H1 (cell line): ENCODE data around the gene EPG5. TPM values are rescaled to one million over a fixed set of nuclear protein-coding genes. Genes with fewer than 3 reads are reported as not detected.

Experiments
- CTCF ChIA-PET: fragments of 300-600 bp; sonication (Branson Sonifier 250); formaldehyde crosslinking; loops from one replicate; lab custom pipeline; 2021; ENCODE audit not compliant: partially characterized antibody; lab: Charles Lee
- POLR2A ChIA-PET: fragments of 300-600 bp; sonication (Branson Sonifier 250); formaldehyde crosslinking; loops from one replicate; lab custom pipeline; 2021; ENCODE audit warnings: inconsistent platforms; ENCODE audit not compliant: partially characterized antibody; lab: Charles Lee
- DNase-seq, 2 experiments: peaks; one replicate each; pipeline versions ENCODE4 v3.0.0 to v3.0.0-alpha.2; 2010 to 2022; ENCODE audit warnings: low spot score in 2 of 2, low read depth in 1 of 2, mixed read lengths in 1 of 2
- FAIRE-seq: peaks from 2 replicates; lab custom pipeline; 2011; peaks lifted over from hg19 to GRCh38; lab: Jason Lieb, UNC
- H2AFZ ChIP-seq: 2 replicates; pipeline ENCODE4 v1.8.1; 2012; ENCODE audit warnings: low read length, inconsistent platforms
- H2AK5ac ChIP-seq: 2 replicates; pipeline ENCODE4 v1.6.1; 2013; ENCODE audit warnings: low read depth, low read length
- H2BK120ac ChIP-seq: replicated peaks from 2 replicates; pipeline ENCODE3; 2013; ENCODE audit warnings: low read depth, low read length, inconsistent platforms
- H2BK12ac ChIP-seq: 2 replicates; pipeline ENCODE4 v1.6.1; 2013; ENCODE audit warnings: low read depth, low read length
- H2BK15ac ChIP-seq: 2 replicates; pipeline ENCODE4 v1.6.1; 2013; ENCODE audit warnings: low read length
- H2BK20ac ChIP-seq: 2 replicates; pipeline ENCODE4 v1.6.1; 2013; ENCODE audit warnings: low read length
- H2BK5ac ChIP-seq: 2 replicates; pipeline ENCODE4 v1.6.1; 2013; ENCODE audit warnings: low read depth, low read length
- H3K14ac ChIP-seq: 2 replicates; pipeline ENCODE4 v1.6.1; 2013; ENCODE audit warnings: inconsistent platforms; ENCODE audit not compliant: insufficient read length
- H3K18ac ChIP-seq: 2 replicates; pipeline ENCODE4 v1.6.1; 2013; ENCODE audit warnings: low read length; ENCODE audit errors: extremely low read depth
- H3K23ac ChIP-seq: 2 replicates; pipeline ENCODE4 v1.6.1; 2013; ENCODE audit warnings: inconsistent platforms; ENCODE audit not compliant: insufficient read length
- H3K23me2 ChIP-seq: 2 replicates; pipeline ENCODE4 v1.6.1; 2013; ENCODE audit warnings: low read depth, low read length
- H3K27ac ChIP-seq: 2 replicates; pipeline ENCODE4 v1.6.1; 2011; ENCODE audit warnings: low read depth, low read length, inconsistent platforms
- H3K27me3 ChIP-seq, 4 experiments: replicated peaks in 1 of 4; 1 replicate in 1 of 4; 2 replicates in 3 of 4; pipeline versions ENCODE4 v1.6.1 to v1.8.1; 2011 to 2013; ENCODE audit warnings: low read length in 3 of 4, mild to moderate bottlenecking in 3 of 4, inconsistent platforms in 2 of 4, mixed read lengths in 2 of 4, moderate library complexity in 1 of 4; ENCODE audit not compliant: control insufficient read depth in 3 of 4, insufficient read depth in 3 of 4; ENCODE audit errors: extremely low read depth in 1 of 4
- H3K36me3 ChIP-seq, 4 experiments: 2 replicates each; pipeline versions ENCODE4 v1.6.1 to v1.8.1; 2011 to 2013; ENCODE audit warnings: mild to moderate bottlenecking in 4 of 4, low read length in 3 of 4, moderate library complexity in 2 of 4, control low read depth in 1 of 4, inconsistent platforms in 1 of 4; ENCODE audit not compliant: insufficient read depth in 4 of 4, control insufficient read depth in 2 of 4
- H3K4ac ChIP-seq: replicated peaks from 2 replicates; pipeline ENCODE3; 2013; ENCODE audit warnings: low read length, low read depth, mixed read lengths, inconsistent platforms; ENCODE audit not compliant: insufficient read length
- H3K4me1 ChIP-seq, 4 experiments: replicated peaks in 1 of 4; 1 replicate in 1 of 4; 2 replicates in 3 of 4; pipeline versions ENCODE4 v1.6.1 to v1.8.1; 2011 to 2013; ENCODE audit warnings: low read length in 3 of 4, inconsistent platforms in 2 of 4, mixed read lengths in 1 of 4; ENCODE audit not compliant: insufficient read depth in 4 of 4, control insufficient read depth in 3 of 4
- H3K4me2 ChIP-seq, 2 experiments: 2 replicates each; pipeline versions ENCODE4 v1.6.1 to v1.8.1; 2011 to 2013; ENCODE audit warnings: low read depth in 2 of 2, low read length in 2 of 2, control low read depth in 1 of 2, inconsistent platforms in 1 of 2, mild to moderate bottlenecking in 1 of 2; ENCODE audit not compliant: insufficient read depth in 1 of 2
- H3K4me3 ChIP-seq, 4 experiments: fragments of 200-600, 300-600 bp in 1 of 4; sonication (generic), shearing (Covaris generic), sonication (Bioruptor Twin) in 1 of 4; 2 replicates each; pipeline versions ENCODE4 v1.5.1 to v1.8.1; 2011 to 2016; ENCODE audit warnings: low read length in 4 of 4, low read depth in 3 of 4, control low read depth in 2 of 4, inconsistent platforms in 2 of 4, mild to moderate bottlenecking in 2 of 4, mixed read lengths in 1 of 4, moderate library complexity in 1 of 4; ENCODE audit not compliant: insufficient read depth in 2 of 4; ENCODE audit errors: extremely low read depth in 1 of 4
- H3K56ac ChIP-seq: replicated peaks from 2 replicates; pipeline ENCODE3; 2013; ENCODE audit warnings: low read depth, mild to moderate bottlenecking, mixed read lengths, low read length, inconsistent platforms; ENCODE audit not compliant: insufficient read length
- H3K79me1 ChIP-seq: 2 replicates; pipeline ENCODE4 v1.6.1; 2013; ENCODE audit warnings: low read depth, low read length, control low read depth
- H3K79me2 ChIP-seq, 2 experiments: 2 replicates each; pipeline versions ENCODE4 v1.6.1 to v1.8.1; 2012 to 2013; ENCODE audit warnings: low read length in 2 of 2, mild to moderate bottlenecking in 2 of 2, inconsistent platforms in 1 of 2; ENCODE audit not compliant: insufficient read depth in 2 of 2, control insufficient read depth in 1 of 2
- H3K9ac ChIP-seq, 4 experiments: replicated peaks in 1 of 4; 1 replicate in 1 of 4; 2 replicates in 3 of 4; pipeline versions ENCODE4 v1.6.1 to v1.8.1; 2011 to 2013; ENCODE audit warnings: low read depth in 3 of 4, low read length in 3 of 4, control low read depth in 2 of 4, mild to moderate bottlenecking in 2 of 4, moderate library complexity in 2 of 4, inconsistent platforms in 1 of 4; ENCODE audit errors: extremely low read depth in 1 of 4
- H3K9me3 ChIP-seq, 2 experiments: 2 replicates each; pipeline versions ENCODE4 v1.6.1 to v1.8.1; 2012 to 2013; ENCODE audit warnings: mild to moderate bottlenecking in 2 of 2, moderate library complexity in 2 of 2, control low read depth in 1 of 2, inconsistent platforms in 1 of 2, low read depth in 1 of 2, low read length in 1 of 2, mixed read lengths in 1 of 2; ENCODE audit not compliant: insufficient read depth in 2 of 2
- H4K20me1 ChIP-seq, 2 experiments: replicated peaks in 1 of 2; 2 replicates each; pipeline versions ENCODE3 to v1.8.1; 2011 to 2013; ENCODE audit warnings: inconsistent platforms in 2 of 2, low read length in 2 of 2, mild to moderate bottlenecking in 1 of 2; ENCODE audit not compliant: insufficient read depth in 2 of 2, control insufficient read depth in 1 of 2
- H4K5ac ChIP-seq: 2 replicates; pipeline ENCODE4 v1.6.1; 2013; ENCODE audit warnings: low read length, low read depth, mixed read lengths, inconsistent platforms; ENCODE audit not compliant: insufficient read length
- H4K8ac ChIP-seq: 2 replicates; pipeline ENCODE4 v1.8.0; 2013; ENCODE audit warnings: mild to moderate bottlenecking, moderate library complexity, low read length, inconsistent platforms; ENCODE audit not compliant: insufficient read depth; ENCODE audit errors: extremely low read depth
- H4K91ac ChIP-seq: replicated peaks from 2 replicates; pipeline ENCODE3; 2013; ENCODE audit warnings: low read length, mixed read lengths, inconsistent platforms; ENCODE audit not compliant: insufficient read length
- CBX8 ChIP-seq: fragments of 300-800, 300-1000 bp; sonication (generic); IDR thresholded peaks from 2 replicates; pipeline ENCODE4 v1.7.1; 2016; ENCODE audit warnings: low read depth, low read length, borderline replicate concordance
- EP300 ChIP-seq, 2 experiments: IDR thresholded peaks; 1 replicate in 1 of 2; 2 replicates in 1 of 2; pipeline ENCODE4 v1.6.1; 2011 to 2012; ENCODE audit warnings: low read depth in 2 of 2, low read length in 2 of 2, mild to moderate bottlenecking in 2 of 2, borderline replicate concordance in 1 of 2, inconsistent platforms in 1 of 2, moderate library complexity in 1 of 2
- EZH2 ChIP-seq: fragments of 200-600 bp; sonication (generic); IDR thresholded peaks from 2 replicates; pipeline ENCODE4 v1.7.1; 2012; ENCODE audit warnings: low read depth, mild to moderate bottlenecking, moderate library complexity, low read length, inconsistent platforms; ENCODE audit not compliant: severe bottlenecking
- HDAC2 ChIP-seq, 2 experiments: fragments of 300-600 bp in 1 of 2; sonication (generic) in 1 of 2; IDR thresholded peaks; 2 replicates each; pipeline ENCODE4 v1.6.1; 2011 to 2012; ENCODE audit warnings: low read depth in 2 of 2, low read length in 2 of 2, mild to moderate bottlenecking in 2 of 2, moderate library complexity in 2 of 2, borderline replicate concordance in 1 of 2, inconsistent platforms in 1 of 2
- ZNF274 ChIP-seq: IDR thresholded peaks from 2 replicates; pipeline ENCODE4 v1.7.0; 2012; ENCODE audit warnings: low read length, borderline replicate concordance; ENCODE audit errors: extremely low read depth
- WGBS, 2 experiments: shearing (Covaris generic) in 1 of 2; methylation state at CpG; one replicate each; pipeline versions ENCODE4 v1.1.6 to v1.1.7; 2013 to 2015; ENCODE audit warnings: low lambda C conversion rate in 2 of 2, mixed read lengths in 2 of 2, inconsistent platforms in 1 of 2, low coverage in 1 of 2, missing lambda C conversion rate in 1 of 2; ENCODE audit not compliant: insufficient replicate concordance in 2 of 2, insufficient coverage in 1 of 2, insufficient read length in 1 of 2; ENCODE audit errors: extremely low coverage in 1 of 2, missing lambda C conversion rate in 1 of 2; 5-methylcytosine and 5-hydroxymethylcytosine counted together
- polyA plus RNA-seq, 7 experiments: library from polyadenylated mRNA; depleted of rRNA in 3 of 7; stranded (reverse) in 5 of 7; unstranded in 2 of 7; fragments of >200 nt in 5 of 7; fragments of 200-250 nt in 2 of 7; gene quantifications; 1 replicate in 5 of 7; 2 replicates in 1 of 7; 4 replicates in 1 of 7; pipeline versions ENCODE4 v1.2.1 to v1.2.3, GENCODE V29; 2011 to 2013; ENCODE audit warnings: missing spikeins in 2 of 7, mixed read lengths in 2 of 7
- total RNA-seq: library from RNA; stranded (reverse); fragmentation: NEBNext Ultra II Directional; extraction: Animal tissue kit (Norgen Biotek cat#: 25700); gene quantifications from 2 replicates; pipeline ENCODE4 v1.2.1, GENCODE V29; 2021

The EPG5 gene
- total and polyA plus RNA-seq, 2 of the 8 experiments (the other 6 are each of a cell fraction or from before 2014, with no cell fraction given), result 14.1 to 18.3 TPM

DNA sequence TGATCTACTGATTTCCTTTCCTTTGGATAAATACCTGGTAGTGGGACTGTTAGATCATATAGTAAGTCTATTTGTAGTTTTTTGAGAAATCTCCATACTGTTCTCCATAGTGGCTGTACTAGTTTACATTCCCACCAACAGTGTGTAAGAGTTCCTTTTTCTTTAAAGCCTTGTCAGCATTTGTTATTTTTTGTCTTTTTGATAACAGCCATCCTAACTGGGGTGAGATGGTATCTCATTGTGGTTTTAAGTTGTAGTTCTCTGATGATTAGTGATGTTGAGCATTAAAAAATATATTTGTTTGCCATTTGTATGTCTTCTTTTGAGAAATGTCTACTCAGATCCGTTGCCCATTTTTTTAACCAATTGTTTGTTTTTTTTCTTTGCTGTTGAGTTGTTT is 33.9 kb upstream of the EPG5 start:
- Histone ChIP-seq H4K8ac (no peak overlapping the region), H2BK12ac (no peak overlapping the region), H2BK5ac (no peak overlapping the region), H3K36me3 (no peaks in the 10 kb centered on the region), H3K27ac (no peak overlapping the region), H3K4me3 (no peak overlapping the region), H2BK120ac (no peak overlapping the region), H3K56ac (no peak overlapping the region), H3K23ac (no peak overlapping the region), H4K5ac (no peak overlapping the region), H3K18ac (no peak overlapping the region), H3K4me1 (peaks cover 0 to 4% (median 0%) of the 10 kb centered on the region in 4 experiments; a peak in 1 of 7 replicates), H2BK15ac (no peak overlapping the region), H2AK5ac (no peak overlapping the region), H3K4ac (no peak overlapping the region), H2BK20ac (no peak overlapping the region), H3K9me3 (no peaks in the 10 kb centered on the region; a peak in 1 of 4 replicates), H3K23me2 (no peaks in the 10 kb centered on the region), H3K14ac (no peak overlapping the region), H3K4me2 (no peak overlapping the region), H3K9ac (no peak overlapping the region), H3K27me3 (no peaks in the 10 kb centered on the region), H3K79me1 (no peaks in the 10 kb centered on the region), H3K79me2 (no peaks in the 10 kb centered on the region), H4K91ac (no peak overlapping the region), H4K20me1 (no peaks in the 10 kb centered on the region), H2AFZ (no peak overlapping the region)
- CTCF ChIA-PET, result no interaction called here
- POLR2A ChIA-PET, result no interaction called here
- 93% methylated on average over 1 of the region's 1 CpG; no CpG with 5 or more reads in 1 of the 2 experiments for WGBS, 2 experiments
- no peak for FAIRE-seq
- DNase-seq, result no peak
- no peak for TF ChIP-seq ZNF274
- TF ChIP-seq EZH2, result no peak
- no peak for TF ChIP-seq EP300 (IDR thresholded peaks at IDR 0.05; ENCODE audit: borderline replicate concordance in 1 of 2, low read depth in 2 of 2, low read length in 2 of 2)
- no peak for TF ChIP-seq HDAC2 (IDR thresholded peaks at IDR 0.05; ENCODE audit: borderline replicate concordance in 1 of 2, low read depth in 2 of 2, low read length in 2 of 2)
- TF ChIP-seq CBX8, result no peak
